Activated naive CD4-positive, alpha-beta T cell treated with Interleukin-2 at 50 U/mL for 16 hours (primary cell): Measurements from ENCODE around the gene INHBC.

Experiments
- DNase-seq: peaks from one replicate; pipeline ENCODE4 v3.0.0-alpha.2; 2020

Gene INHBC

DNA sequence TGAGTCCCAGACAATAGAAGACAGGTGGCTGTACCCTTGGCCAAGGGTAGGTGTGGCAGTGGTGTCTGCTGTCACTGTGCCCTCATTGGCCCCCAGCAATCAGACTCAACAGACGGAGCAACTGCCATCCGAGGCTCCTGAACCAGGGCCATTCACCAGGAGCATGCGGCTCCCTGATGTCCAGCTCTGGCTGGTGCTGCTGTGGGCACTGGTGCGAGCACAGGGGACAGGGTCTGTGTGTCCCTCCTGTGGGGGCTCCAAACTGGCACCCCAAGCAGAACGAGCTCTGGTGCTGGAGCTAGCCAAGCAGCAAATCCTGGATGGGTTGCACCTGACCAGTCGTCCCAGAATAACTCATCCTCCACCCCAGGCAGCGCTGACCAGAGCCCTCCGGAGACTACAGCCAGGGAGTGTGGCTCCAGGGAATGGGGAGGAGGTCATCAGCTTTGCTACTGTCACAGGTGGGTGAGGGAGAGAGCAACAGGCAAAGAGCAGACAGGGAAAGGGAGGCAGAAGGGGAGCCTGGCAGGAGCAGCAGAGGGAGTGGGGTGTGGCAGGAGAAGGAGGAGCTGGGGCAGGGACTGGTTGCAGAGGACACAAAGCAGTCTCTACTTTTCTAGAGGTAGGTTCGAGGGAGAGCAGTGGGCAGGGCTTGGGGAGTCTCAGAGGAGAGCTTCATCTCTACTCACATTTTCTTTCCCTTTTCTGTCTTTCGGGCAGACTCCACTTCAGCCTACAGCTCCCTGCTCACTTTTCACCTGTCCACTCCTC, 21.0 kb downstream of the INHBC start:
- no peak for DNase-seq

GRCh38 chr12:57456145-57456700, 21.6 kb downstream of the INHBC start:
- DNase-seq = peak; percentile 38

- DNase-seq = no peak
Observed at GRCh38 chr12:57456737-57457490, 22.3 kb downstream of the INHBC start.

GRCh38 chr12:57458665-57459054, 24.1 kb downstream of the INHBC start:
- DNase-seq = no peak

- peak; percentile 95 for DNase-seq
Observed at GRCh38 chr12:57459055-57459749, 24.6 kb downstream of the INHBC start.

DNA sequence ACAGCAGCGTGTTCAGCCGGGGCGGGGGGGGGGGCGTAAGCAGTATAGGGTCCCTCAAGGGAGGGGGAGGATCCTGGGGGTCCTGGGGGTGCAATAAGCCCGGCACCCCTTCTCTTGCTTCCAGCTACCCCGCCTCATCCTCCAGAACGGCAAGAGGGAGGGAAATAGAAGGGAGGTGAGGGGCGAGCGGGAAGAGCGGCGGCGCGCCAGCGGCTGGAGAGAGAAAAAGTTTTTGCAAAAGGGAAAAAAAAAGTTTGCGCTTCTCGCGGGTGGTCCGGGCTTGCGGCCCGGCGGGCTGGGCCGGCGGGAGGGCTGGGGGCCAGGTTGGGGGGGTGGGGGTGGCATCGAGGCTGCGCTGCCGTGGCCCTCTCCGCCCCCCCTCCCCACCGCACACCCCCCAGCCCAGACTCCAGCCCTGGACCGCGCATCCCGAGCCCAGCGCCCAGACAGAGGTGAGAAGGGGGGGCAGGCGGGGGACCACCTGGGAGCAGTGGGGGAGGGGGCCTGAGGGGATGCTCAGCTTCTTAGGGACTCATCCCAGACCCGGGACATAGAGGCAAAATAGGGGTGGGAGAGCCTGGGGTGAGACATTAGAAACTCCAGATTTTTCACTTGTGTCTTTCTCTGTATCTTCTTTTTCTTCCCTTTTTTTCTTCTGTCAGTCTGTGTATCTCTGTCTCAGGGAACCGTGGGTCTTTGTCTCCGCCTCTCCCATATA, 25.3 kb downstream of the INHBC start, which contains the start of gene GLI1:
Gene GLI1 (plus strand): TSS at position 36 of the 718 bp plus-strand sequence. CDS start 3,907 bp downstream, outside the sequence.
- DNase-seq = no peak

DNA sequence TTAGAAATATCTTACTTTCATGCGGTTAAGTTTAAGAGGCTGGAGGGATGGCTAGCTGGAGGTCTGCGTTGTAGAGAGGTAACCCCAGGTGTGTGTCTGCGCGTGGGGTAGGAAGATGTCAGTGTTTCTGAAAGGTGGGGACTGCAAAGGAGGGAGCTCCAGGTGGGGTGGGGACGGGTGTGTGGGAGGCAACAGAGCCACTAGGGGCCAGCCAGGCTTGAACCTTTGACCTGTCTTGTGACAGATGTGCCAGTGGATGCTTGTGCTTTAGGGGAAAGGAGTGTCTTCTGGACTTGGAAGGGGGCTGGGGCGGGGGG, 25.8 kb downstream of the INHBC start:
- DNase-seq = no peak

DNA sequence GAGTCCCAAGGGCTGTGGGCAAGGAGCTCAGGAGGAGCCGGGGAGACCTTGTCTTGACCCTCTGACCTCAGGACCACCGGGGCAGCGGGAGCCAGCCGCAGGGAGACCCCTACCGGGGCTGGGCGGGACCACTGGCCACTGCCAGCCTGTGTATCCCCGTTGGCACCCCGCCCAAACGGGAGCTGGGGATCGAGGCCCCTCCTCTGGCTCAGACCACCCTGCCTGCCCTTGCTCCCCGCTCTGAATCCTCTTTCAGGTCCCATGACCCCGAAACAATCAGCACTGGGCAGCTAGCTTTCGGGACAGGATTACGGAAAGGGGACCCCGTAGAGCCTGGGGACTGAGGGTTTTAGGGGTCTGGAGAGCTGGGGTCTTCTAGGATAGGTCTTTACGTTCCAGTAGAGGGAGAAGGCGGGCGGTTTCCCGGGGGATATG, 26.3 kb downstream of the INHBC start:
- DNase-seq = no peak

GRCh38 chr12:57461276-57461916, 26.8 kb downstream of the INHBC start:
- DNase-seq = peak; percentile 28

DNA sequence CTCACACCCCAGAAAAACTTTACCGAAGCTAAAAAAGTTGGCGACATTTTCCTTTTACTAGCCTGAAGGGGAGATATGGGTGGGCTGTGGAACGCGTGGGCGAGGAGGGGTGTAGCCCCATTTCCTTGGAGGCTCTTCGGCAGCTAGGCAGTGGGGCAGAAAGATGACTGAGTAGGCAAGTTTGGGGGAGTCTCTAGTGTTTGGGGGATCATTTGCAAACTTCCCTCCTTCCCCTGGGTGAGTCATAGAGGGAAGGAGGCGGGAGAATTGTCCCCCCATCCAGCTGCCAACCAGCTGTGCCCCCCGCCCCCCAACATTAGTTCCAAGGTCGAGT, 27.3 kb downstream of the INHBC start:
- no peak for DNase-seq

DNA sequence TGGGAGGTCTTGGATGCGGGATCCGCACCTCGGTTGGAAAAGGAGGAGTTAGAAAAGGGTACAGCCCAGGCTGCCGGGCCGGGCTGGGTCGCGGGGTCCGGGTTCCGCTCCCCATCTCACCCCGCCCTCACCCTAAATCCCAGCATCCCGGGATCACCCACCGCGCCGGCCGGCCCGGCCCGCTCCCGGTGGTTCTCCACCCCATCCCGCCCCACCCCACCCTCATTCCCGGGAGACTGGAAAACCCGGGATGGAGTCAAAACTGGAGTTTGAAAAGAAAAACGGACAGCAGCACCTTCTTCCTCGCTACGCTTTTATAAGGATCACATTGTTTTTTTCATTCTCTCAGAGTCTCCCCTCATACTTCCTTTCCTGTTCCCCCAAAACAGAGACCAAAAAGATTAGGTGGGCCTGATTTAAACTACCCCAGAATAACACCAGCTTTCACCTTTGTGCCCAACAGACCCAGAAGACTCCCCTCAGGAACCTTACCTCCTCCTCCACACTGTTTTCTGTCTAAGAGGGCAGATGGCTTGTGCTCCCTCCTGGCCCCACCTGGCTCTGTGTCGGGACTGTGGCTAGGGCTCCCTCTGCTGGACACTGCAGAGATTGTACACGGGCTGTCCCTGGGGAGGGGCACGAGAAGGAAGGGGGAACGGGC, 27.8 kb downstream of the INHBC start:
- peak; percentile 91 for DNase-seq

GRCh38 chr12:57462912-57463253, 28.3 kb downstream of the INHBC start:
- no peak for DNase-seq

- no peak for DNase-seq
Observed at GRCh38 chr12:57464569-57464968, 30.0 kb downstream of the INHBC start.

DNA sequence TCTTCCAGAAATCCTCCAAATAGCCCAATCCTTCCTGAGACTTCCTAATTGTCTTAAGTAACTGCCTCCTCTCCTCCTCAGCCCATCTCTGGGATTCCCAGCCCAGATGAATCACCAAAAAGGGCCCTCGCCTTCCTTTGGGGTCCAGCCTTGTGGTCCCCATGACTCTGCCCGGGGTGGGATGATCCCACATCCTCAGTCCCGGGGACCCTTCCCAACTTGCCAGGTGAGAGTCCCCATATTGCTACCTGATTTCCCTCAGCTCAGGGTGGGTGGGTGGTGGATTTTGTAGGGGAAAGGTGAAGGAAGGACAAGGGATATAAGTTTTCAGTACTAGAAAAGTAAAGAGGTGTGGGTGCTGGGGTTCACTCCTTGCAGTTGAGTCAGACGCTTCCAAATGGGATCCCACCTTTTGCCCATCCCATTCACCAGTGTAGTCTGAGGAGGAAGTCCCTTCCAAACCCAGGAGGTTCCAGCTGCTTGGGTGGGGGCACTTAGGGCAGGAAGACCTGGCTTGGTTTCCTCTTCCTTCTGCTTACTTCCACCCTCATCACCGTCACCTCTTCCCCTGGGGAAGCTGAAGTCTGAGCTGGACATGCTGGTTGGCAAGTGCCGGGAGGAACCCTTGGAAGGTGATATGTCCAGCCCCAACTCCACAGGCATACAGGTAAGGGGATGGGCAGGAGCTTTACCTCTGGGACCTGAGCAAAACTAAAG, 30.6 kb downstream of the INHBC start:
- no peak for DNase-seq

- no peak for DNase-seq
Observed at GRCh38 chr12:57465747-57466505, 31.3 kb downstream of the INHBC start.

DNA sequence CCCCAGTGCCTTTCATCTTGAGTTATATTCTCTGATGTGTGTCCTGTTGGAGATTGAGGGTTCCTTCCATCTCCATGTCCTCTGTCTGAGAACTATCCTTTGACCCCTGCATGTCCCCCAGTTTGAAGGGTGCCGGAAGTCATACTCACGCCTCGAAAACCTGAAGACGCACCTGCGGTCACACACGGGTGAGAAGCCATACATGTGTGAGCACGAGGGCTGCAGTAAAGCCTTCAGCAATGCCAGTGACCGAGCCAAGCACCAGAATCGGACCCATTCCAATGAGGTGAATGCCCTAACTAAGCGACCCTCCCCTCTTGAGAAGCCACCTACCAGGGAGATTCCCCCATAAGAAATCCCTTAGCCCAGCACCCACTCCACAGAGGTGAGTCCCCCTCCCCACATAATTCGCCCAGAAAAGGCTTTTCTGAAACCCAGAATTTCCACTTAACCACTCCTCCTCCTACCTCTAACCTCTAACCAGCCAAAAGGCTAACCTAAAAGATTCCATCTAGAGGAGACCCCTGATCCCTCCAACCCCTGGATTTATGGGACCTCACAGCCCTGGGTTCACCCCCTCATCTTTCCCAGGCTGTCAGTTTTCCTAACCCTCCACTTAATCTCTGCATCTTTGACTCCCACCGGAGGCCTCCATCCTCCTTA, 32.8 kb downstream of the INHBC start:
- DNase-seq = no peak

DNA sequence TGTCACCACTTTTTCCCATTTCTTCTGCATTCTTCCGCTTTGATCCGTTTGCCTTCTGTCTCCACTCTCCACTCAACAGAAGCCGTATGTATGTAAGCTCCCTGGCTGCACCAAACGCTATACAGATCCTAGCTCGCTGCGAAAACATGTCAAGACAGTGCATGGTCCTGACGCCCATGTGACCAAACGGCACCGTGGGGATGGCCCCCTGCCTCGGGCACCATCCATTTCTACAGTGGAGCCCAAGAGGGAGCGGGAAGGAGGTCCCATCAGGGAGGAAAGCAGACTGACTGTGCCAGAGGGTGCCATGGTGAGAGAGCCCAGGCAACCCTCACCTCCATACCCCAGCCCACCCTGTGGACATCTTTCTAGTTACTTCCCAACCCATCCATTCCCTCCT, 33.3 kb downstream of the INHBC start:
- no peak for DNase-seq

GRCh38 chr12:57469296-57470164, 34.9 kb downstream of the INHBC start:
- no peak for DNase-seq
